CD4-positive, alpha-beta T cell (primary cell): Measurements from ENCODE around the gene SLC12A3. TPM values are rescaled to one million over a fixed set of nuclear protein-coding genes. Genes with fewer than 3 reads are reported as not detected.

Experiments used
- ATAC-seq: fragments of 200-7000 bp; cut with Tn5 transposase; one replicate; pipeline ENCODE4 v1.10.0; 2022; ENCODE audit warnings: mild to moderate bottlenecking; ENCODE audit not compliant: poor library complexity
- CTCF ChIA-PET: fragments of 350-600 bp; sonication (Branson Sonifier 250); formaldehyde crosslinking; loops from one replicate; lab custom pipeline; 2021; ENCODE audit warnings: antibody characterized with exemption, inconsistent platforms; lab: Charles Lee
- POLR2A ChIA-PET: fragments of 350-600 bp; sonication (Branson Sonifier 250); formaldehyde crosslinking; loops from one replicate; lab custom pipeline; 2021; ENCODE audit warnings: antibody characterized with exemption, inconsistent platforms; lab: Charles Lee
- DNase-seq, 14 experiments: peaks; one replicate each; pipeline ENCODE4 v3.0.0-alpha.2; 2013 to 2020; ENCODE audit warnings: mixed read lengths in 2 of 14
- H3K27ac ChIP-seq, 2 donors: one replicate each; pipeline versions ENCODE4 v1.5.1 to v1.7.0; 2013; ENCODE audit warnings: low read length in 2 of 2, low read depth in 1 of 2, mild to moderate bottlenecking in 1 of 2
- H3K27me3 ChIP-seq, 2 experiments: 1 replicate in 1 of 2; 2 replicates in 1 of 2; pipeline versions ENCODE4 v1.6.1 to v1.7.0; 2013; ENCODE audit warnings: low read length in 2 of 2, control low read depth in 1 of 2, mild to moderate bottlenecking in 1 of 2, moderate library complexity in 1 of 2; ENCODE audit not compliant: insufficient read depth in 2 of 2, control insufficient read depth in 1 of 2
- H3K36me3 ChIP-seq: one replicate; pipeline ENCODE4 v1.6.1; 2013; ENCODE audit warnings: low read length, control low read depth; ENCODE audit not compliant: insufficient read depth
- H3K4me1 ChIP-seq: one replicate; pipeline ENCODE4 v1.6.1; 2013; ENCODE audit warnings: low read length, control low read depth; ENCODE audit not compliant: insufficient read depth
- H3K4me3 ChIP-seq: one replicate; pipeline ENCODE4 v1.5.1; 2013; ENCODE audit warnings: mild to moderate bottlenecking, low read length, moderate library complexity
- H3K9me3 ChIP-seq, 2 experiments: 1 replicate in 1 of 2; 2 replicates in 1 of 2; pipeline versions ENCODE4 v1.6.1 to v1.7.0; 2013; ENCODE audit warnings: low read length in 2 of 2, mild to moderate bottlenecking in 2 of 2, control low read depth in 1 of 2, moderate library complexity in 1 of 2; ENCODE audit not compliant: control insufficient read depth in 1 of 2, insufficient read depth in 1 of 2
- H3K27ac Mint-ChIP-seq: one replicate; pipeline ENCODE4 v1.8.0; 2020; ENCODE audit warnings: mixed read lengths
- H3K27me3 Mint-ChIP-seq: one replicate; pipeline ENCODE4 v1.8.0; 2021; ENCODE audit warnings: mixed read lengths
- H3K36me3 Mint-ChIP-seq: one replicate; pipeline ENCODE4 v1.8.0; 2021; ENCODE audit warnings: low read depth, mixed read lengths
- H3K4me1 Mint-ChIP-seq: one replicate; pipeline ENCODE4 v1.8.0; 2021; ENCODE audit warnings: low read depth, mixed read lengths
- H3K4me3 Mint-ChIP-seq: one replicate; pipeline ENCODE4 v1.8.0; 2020; ENCODE audit warnings: mild to moderate bottlenecking, mixed read lengths
- H3K9me3 Mint-ChIP-seq: one replicate; pipeline ENCODE4 v1.8.0; 2020; ENCODE audit warnings: mixed read lengths
- intact Hi-C, 2 experiments: fragments of 100-400 bp; cut with DNase I in 1 of 2; cut with micrococcal nuclease in 1 of 2; formaldehyde crosslinking; loops; one replicate each; pipeline versions ENCODE4 v1.15.1 to v1.9.0; 2023 to 2025; cut with DNase I, micrococcal nuclease
- total RNA-seq, 174 experiments: library from RNA in 2 of 174; stranded (reverse) in 2 of 174; gene quantifications; one replicate each; pipeline ENCODE4 v1.2.3 and lab custom pipeline; 2021 to 2026
- TF ChIP-seq, protein P1 (sequence below): fragments of 200-600 bp; IDR thresholded peaks from one replicate; pipeline ENCODE4 v1.8.0; 2022; ENCODE audit warnings: antibody characterized with exemption, mild to moderate bottlenecking

The SLC12A3 gene
- total RNA-seq, 2 experiments from 2014 or later: not detected

GRCh38 chr16:56855946-56856345 lies 9.1 kb upstream of the SLC12A3 start:
- Mint-ChIP-seq H3K4me1 (peaks cover 14% of the 10 kb centered on the region), H3K4me3 (no peak overlapping the region), H3K27ac (no peak overlapping the region), H3K9me3 (no peaks in the 10 kb centered on the region), H3K36me3 (no peaks in the 10 kb centered on the region), H3K27me3 (no peaks in the 10 kb centered on the region)
- ChIA-PET POLR2A (no interaction called here), CTCF (no interaction called here)
- Histone ChIP-seq H3K36me3 (no peaks in the 10 kb centered on the region), H3K27ac (no peak overlapping the region), H3K9me3 (no peaks in the 10 kb centered on the region), H3K4me3 (no peak overlapping the region), H3K27me3 (no peaks in the 10 kb centered on the region), H3K4me1 (peaks cover 34% of the 10 kb centered on the region)
- ATAC-seq (no peak), DNase-seq (no peak)
- intact Hi-C loops: no loop called here
- TF ChIP-seq, protein P1, sequence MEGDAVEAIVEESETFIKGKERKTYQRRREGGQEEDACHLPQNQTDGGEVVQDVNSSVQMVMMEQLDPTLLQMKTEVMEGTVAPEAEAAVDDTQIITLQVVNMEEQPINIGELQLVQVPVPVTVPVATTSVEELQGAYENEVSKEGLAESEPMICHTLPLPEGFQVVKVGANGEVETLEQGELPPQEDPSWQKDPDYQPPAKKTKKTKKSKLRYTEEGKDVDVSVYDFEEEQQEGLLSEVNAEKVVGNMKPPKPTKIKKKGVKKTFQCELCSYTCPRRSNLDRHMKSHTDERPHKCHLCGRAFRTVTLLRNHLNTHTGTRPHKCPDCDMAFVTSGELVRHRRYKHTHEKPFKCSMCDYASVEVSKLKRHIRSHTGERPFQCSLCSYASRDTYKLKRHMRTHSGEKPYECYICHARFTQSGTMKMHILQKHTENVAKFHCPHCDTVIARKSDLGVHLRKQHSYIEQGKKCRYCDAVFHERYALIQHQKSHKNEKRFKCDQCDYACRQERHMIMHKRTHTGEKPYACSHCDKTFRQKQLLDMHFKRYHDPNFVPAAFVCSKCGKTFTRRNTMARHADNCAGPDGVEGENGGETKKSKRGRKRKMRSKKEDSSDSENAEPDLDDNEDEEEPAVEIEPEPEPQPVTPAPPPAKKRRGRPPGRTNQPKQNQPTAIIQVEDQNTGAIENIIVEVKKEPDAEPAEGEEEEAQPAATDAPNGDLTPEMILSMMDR: no peak

GRCh38 chr16:56856876-56857447 lies 8.0 kb upstream of the SLC12A3 start:
- no peak for ATAC-seq
- Histone ChIP-seq H3K4me1 (peaks cover 44% of the 10 kb centered on the region), H3K27me3 (no peaks in the 10 kb centered on the region), H3K36me3 (no peaks in the 10 kb centered on the region), H3K4me3 (no peak overlapping the region), H3K27ac (no peak overlapping the region), H3K9me3 (no peaks in the 10 kb centered on the region)
- CTCF ChIA-PET: no interaction called here
- Mint-ChIP-seq H3K27me3 (no peaks in the 10 kb centered on the region), H3K27ac (no peak overlapping the region), H3K9me3 (no peaks in the 10 kb centered on the region), H3K36me3 (no peaks in the 10 kb centered on the region), H3K4me3 (no peak overlapping the region), H3K4me1 (peaks cover 22% of the 10 kb centered on the region)
- POLR2A ChIA-PET: no interaction called here
- no peak for DNase-seq
- TF ChIP-seq, protein P1: no peak
- intact Hi-C loops: no loop called here

DNA sequence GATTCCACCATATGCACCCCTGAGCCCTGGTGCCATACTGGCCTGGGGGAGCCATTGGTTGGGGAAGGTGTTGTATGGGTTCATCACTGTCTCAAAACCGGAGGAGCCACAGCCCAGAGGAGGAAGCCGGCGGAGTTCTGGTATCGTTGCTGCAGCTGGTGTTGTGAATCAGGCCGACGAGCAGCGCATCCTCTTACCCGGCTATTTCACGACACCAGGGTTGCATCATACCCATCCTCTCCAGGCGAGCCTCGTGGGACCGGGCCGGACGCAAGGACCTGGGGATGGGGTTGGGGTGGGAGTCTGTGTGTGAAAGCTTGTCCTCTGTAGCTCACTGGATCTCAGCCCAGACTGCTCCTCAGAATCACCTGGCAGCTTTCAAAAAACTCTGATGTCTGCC lies 6.6 kb upstream of the SLC12A3 start:
- Histone ChIP-seq H3K27me3 (no peaks in the 10 kb centered on the region), H3K36me3 (no peaks in the 10 kb centered on the region), H3K4me1 (peaks cover 58% of the 10 kb centered on the region), H3K4me3 (no peak overlapping the region), H3K27ac (no peak overlapping the region), H3K9me3 (no peaks in the 10 kb centered on the region)
- H3K4me3 Mint-ChIP-seq: no peak overlapping the region
- DNase-seq (peak in 2 of 14 experiments; percentile 43 to 51), ATAC-seq (no peak)
- peaks cover 28% of the 10 kb centered on the region for H3K4me1 Mint-ChIP-seq
- CTCF ChIA-PET: interaction anchor here (0.7 kb wide), 1 partner anchor 109 kb away, joined by 3 read pairs; no protein-coding TSS in a partner anchor
- H3K9me3 Mint-ChIP-seq: no peaks in the 10 kb centered on the region
- intact Hi-C loops: no loop called here
- H3K27ac Mint-ChIP-seq: no peak overlapping the region
- TF ChIP-seq, protein P1: no peak
- H3K27me3 Mint-ChIP-seq: no peaks in the 10 kb centered on the region
- POLR2A ChIA-PET: interaction anchor here (1.0 kb wide), 1 partner anchor 11 kb away, joined by 3 read pairs; no protein-coding TSS in a partner anchor
- H3K36me3 Mint-ChIP-seq: no peaks in the 10 kb centered on the region
